Muscle of leg (tissue), 11 donors: ENCODE data around the gene XRRA1. TPM values are rescaled to one million over a fixed set of nuclear protein-coding genes. Genes with fewer than 3 reads are reported as not detected.

ENCODE experiments used
- DNase-seq: peaks from one replicate; pipeline ENCODE4 v3.0.0; 2013
- H3K27ac ChIP-seq: one replicate; pipeline ENCODE4 v1.5.1; 2013; ENCODE audit warnings: mild to moderate bottlenecking, low read length, control low read depth
- H3K27me3 ChIP-seq: one replicate; pipeline ENCODE4 v1.6.1; 2013; ENCODE audit warnings: low read length; ENCODE audit not compliant: control insufficient read depth, insufficient read depth
- H3K36me3 ChIP-seq: one replicate; pipeline ENCODE4 v1.6.1; 2013; ENCODE audit warnings: low read length; ENCODE audit not compliant: control insufficient read depth, insufficient read depth
- H3K4me1 ChIP-seq: one replicate; pipeline ENCODE4 v1.6.1; 2013; ENCODE audit warnings: low read length; ENCODE audit not compliant: control insufficient read depth, insufficient read depth
- H3K4me3 ChIP-seq: one replicate; pipeline ENCODE4 v1.5.1; 2013; ENCODE audit warnings: low read length, control low read depth
- H3K9me3 ChIP-seq: replicated peaks from 2 replicates; pipeline ENCODE4 v1.6.1; 2013; ENCODE audit warnings: low read depth, low read length; ENCODE audit not compliant: control insufficient read depth
- WGBS: methylation state at CpG from one replicate; pipeline ENCODE4 v1.1.5; 2013; ENCODE audit warnings: missing lambda C conversion rate; ENCODE audit not compliant: insufficient coverage; 5-methylcytosine and 5-hydroxymethylcytosine counted together
- polyA plus RNA-seq, 8 donors: library from polyadenylated mRNA; unstranded; fragments of 120-200 nt; gene quantifications; one replicate each; pipeline versions ENCODE4 v1.2.1 to v1.2.3, GENCODE V29; 2013; ENCODE audit warnings: inconsistent platforms in 1 of 8, low replicate concordance in 1 of 8; ENCODE audit not compliant: insufficient read length in 8 of 8, insufficient read depth in 1 of 8
- total RNA-seq: library from RNA; stranded (reverse); fragments of 120-200 nt; gene quantifications from one replicate; pipeline ENCODE4 v1.2.4, GENCODE V29; 2013

Gene XRRA1
- total and polyA plus RNA-seq, 9 donors, result 4.1 to 13.3 (median 8.2) TPM

DNA sequence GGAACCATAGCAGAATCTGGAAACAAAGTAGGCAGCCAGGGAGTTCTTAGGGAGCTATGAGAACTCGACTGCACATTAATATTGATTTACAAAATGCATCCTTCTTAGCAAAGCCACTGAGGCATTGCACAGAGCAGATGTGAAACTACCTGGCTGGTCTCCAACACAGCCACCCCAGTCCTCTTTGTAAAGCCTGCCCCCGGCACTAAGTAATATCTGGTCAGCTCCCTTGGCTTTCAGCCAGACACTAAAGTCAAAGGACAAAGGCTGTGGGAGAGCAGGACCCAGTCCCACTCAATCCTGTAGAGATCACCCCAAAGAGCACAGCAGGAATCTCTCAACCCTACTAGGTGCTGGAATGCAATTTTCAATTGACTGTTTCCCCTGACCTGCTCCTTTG, 12.8 kb downstream of the XRRA1 start:
- Histone ChIP-seq H3K4me3 (no peak overlapping the region), H3K27me3 (no peaks in the 10 kb centered on the region), H3K4me1 (no peaks in the 10 kb centered on the region), H3K9me3 (no peaks in the 10 kb centered on the region), H3K27ac (no peak overlapping the region), H3K36me3 (peaks cover 47% of the 10 kb centered on the region)
- 11% methylated on average over 1 of the region's 2 CpGs for WGBS
- DNase-seq, result no peak

- 42% methylated on average over 1 of the region's 2 CpGs for WGBS
- Histone ChIP-seq H3K9me3 (no peaks in the 10 kb centered on the region), H3K27ac (no peak overlapping the region), H3K36me3 (peaks cover 39% of the 10 kb centered on the region), H3K4me1 (no peaks in the 10 kb centered on the region), H3K4me3 (no peak overlapping the region), H3K27me3 (no peaks in the 10 kb centered on the region)
- no peak for DNase-seq
Measured at GRCh38 chr11:74935285-74935684, 13.6 kb downstream of the XRRA1 start.

DNA sequence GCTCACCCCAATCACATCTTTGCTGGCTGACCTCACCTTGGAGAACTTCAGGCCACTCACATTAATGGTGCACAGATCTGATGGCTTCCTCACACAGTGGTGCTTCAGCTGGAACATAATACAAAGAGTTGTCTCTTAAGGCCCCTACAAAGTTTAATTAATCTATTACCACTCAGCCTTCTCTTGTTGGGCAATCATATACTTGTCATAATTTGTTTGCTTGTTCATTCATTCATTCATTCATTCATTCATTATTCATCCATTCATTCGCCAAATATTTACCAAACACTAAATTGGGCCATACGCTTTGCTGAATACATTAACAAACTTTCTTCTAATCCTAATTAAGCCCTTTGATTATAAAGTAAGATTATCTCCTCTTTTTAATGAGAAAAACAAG, 15.1 kb downstream of the XRRA1 start:
- Histone ChIP-seq H3K27me3 (no peaks in the 10 kb centered on the region), H3K4me1 (no peaks in the 10 kb centered on the region), H3K36me3 (peaks cover 43% of the 10 kb centered on the region), H3K4me3 (no peak overlapping the region), H3K27ac (no peak overlapping the region), H3K9me3 (no peaks in the 10 kb centered on the region)
- WGBS, result no CpG with 5 or more reads among the region's 2 CpGs
- DNase-seq, result no peak

- H3K4me3 ChIP-seq, result no peak overlapping the region
- no peaks in the 10 kb centered on the region for H3K4me1 ChIP-seq
- H3K36me3 ChIP-seq, result peaks cover 40% of the 10 kb centered on the region
- no peaks in the 10 kb centered on the region for H3K9me3 ChIP-seq
- no peaks in the 10 kb centered on the region for H3K27me3 ChIP-seq
- DNase-seq, result no peak
- no peak overlapping the region for H3K27ac ChIP-seq
- no CpG with 5 or more reads among the region's 2 CpGs for WGBS
Measured at GRCh38 chr11:74932797-74933196, 16.1 kb downstream of the XRRA1 start.

DNA sequence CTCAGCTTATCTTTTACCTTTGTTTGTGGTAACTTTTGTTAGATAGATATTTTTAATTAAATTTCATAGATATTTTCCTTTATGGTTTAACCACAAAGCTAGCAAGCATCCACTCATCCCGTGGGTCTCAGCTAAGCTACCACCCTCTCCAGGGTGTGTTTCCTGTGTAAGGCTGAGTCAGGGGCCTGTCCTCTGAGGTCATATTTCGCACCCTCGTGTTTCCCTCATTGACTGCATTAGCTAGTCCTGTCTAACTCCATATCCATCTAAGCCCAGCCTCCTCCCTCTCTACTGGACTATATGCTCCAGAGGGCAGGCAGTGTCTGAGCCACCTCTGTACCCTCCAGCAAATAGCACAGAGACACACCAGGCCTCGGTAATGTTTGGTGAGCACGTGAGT, 16.7 kb downstream of the XRRA1 start:
- Histone ChIP-seq H3K27ac (no peak overlapping the region), H3K27me3 (no peaks in the 10 kb centered on the region), H3K36me3 (peaks cover 42% of the 10 kb centered on the region), H3K9me3 (no peaks in the 10 kb centered on the region), H3K4me1 (no peaks in the 10 kb centered on the region), H3K4me3 (no peak overlapping the region)
- no peak for DNase-seq
- WGBS, result no CpG with 5 or more reads among the region's 5 CpGs

DNA sequence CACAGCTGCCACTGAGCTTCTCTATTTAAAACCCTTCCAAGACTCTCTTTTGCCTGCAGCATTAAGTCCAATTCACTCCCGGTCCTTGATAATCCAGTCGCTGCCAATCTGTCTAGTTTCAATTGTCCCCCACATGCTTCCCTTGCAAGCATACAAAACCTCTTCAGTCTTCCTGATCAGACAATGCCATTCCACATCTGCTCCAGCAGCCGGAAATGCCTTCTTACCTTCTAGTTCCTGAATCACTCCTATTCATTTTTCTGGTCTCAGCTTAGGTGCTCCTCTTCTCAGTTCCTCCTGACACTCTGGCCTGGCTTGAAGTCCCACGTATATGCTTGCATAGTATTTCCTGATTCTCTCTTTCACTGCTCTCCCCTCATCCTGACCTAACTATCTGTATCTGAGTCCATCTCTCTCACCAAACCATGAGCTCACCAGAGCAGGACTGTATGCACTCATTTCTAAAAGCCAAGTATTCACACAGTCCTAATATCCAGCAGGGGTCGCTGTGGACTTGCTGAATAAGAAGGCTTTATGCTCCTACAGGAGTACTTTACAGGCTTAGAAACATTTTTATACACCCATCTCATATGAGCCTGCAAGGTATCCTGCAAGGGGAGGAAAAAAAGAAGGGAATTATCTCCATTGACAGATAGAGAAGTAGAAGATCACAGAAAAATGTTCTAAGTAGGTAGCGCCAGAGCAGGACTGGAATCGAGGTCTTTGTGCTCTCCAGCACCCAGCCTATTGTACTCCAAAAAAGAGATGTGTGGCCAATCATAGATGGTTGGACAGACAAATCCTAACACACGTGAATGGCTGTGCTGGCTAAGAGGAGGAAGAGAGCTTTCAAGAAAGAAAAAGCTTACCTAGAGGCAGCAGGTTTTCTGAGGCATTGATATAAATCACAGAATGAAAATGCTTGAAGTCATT, 19.2 kb downstream of the XRRA1 start:
- DNase-seq, result peak; percentile 93
- H3K9me3 ChIP-seq, result no peaks in the 10 kb centered on the region
- H3K27me3 ChIP-seq, result no peaks in the 10 kb centered on the region
- H3K36me3 ChIP-seq, result peaks cover 25% of the 10 kb centered on the region
- H3K27ac ChIP-seq, result no peak overlapping the region
- no peak overlapping the region for H3K4me3 ChIP-seq
- no peaks in the 10 kb centered on the region for H3K4me1 ChIP-seq
- WGBS, result 75% methylated on average over 4 of the region's 8 CpGs

- H3K36me3 ChIP-seq, result peaks cover 17% of the 10 kb centered on the region
- no peak overlapping the region for H3K4me3 ChIP-seq
- H3K9me3 ChIP-seq, result no peaks in the 10 kb centered on the region
- H3K27ac ChIP-seq, result no peak overlapping the region
- H3K4me1 ChIP-seq, result no peaks in the 10 kb centered on the region
- no peaks in the 10 kb centered on the region for H3K27me3 ChIP-seq
- peak; percentile 14 for DNase-seq
Measured at GRCh38 chr11:74927496-74927895, 21.4 kb downstream of the XRRA1 start.

DNA sequence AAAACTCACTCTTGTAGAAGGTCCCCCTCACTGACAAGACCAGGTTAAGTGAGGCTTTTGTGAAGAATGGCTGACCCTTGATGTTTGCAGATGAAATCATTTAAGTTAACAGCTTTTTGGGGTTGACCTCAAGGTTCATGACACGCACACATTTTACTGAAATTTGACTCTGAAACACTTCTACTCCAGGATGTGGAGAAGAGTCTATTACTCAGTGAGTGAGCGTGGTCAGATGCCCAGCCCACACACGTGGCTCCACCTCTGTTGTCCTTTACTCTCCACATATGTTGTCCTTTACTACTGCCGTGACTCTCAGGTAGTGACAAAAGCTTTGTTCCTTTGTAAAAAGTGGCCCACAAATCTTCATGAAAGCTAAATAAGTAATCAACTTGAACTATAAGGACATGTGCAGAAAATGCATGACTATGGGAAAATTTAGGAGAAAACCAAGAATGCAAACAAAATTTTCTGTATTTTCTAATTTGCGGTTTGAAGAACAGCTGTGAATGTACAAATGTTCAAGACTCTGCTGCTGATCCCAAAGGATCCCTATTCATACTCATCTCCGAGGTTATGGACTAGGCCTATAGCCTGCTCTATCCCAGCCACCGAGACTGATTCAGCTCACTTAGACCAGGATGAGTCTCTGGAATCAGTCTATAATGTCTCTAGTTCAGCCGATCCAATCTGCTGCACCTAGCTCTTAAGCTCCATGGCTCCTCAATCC, 22.4 kb downstream of the XRRA1 start:
- no peaks in the 10 kb centered on the region for H3K27me3 ChIP-seq
- peaks cover 13% of the 10 kb centered on the region for H3K36me3 ChIP-seq
- no peak overlapping the region for H3K27ac ChIP-seq
- H3K9me3 ChIP-seq, result no peaks in the 10 kb centered on the region
- no peak for DNase-seq
- H3K4me3 ChIP-seq, result no peak overlapping the region
- H3K4me1 ChIP-seq, result no peaks in the 10 kb centered on the region
- 81% methylated on average over 4 of the region's 8 CpGs for WGBS

DNA sequence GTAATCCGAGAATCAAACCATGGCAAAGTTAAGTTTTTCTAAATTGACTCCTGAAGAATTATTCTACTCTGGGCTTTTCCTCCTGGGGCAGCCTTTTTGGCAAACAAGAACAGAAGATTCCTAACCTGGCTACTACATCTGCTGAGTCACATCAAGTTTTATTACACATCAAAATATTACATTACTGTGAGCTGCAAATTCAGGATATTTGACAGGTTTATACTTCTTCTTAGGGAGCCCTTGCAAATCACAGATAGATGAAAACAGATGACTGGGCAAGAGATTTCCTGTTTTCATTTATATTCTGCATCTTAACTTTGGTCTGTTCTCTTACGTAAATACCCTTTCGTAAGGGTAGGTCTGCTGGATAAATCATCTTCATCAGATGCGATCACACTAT, 23.6 kb downstream of the XRRA1 start:
- DNase-seq, result peak; percentile 1
- no peak overlapping the region for H3K27ac ChIP-seq
- no peak overlapping the region for H3K4me3 ChIP-seq
- H3K27me3 ChIP-seq, result no peaks in the 10 kb centered on the region
- no peaks in the 10 kb centered on the region for H3K9me3 ChIP-seq
- H3K36me3 ChIP-seq, result peaks cover 20% of the 10 kb centered on the region
- no peaks in the 10 kb centered on the region for H3K4me1 ChIP-seq
- WGBS, result 71% methylated on average over 1 of the region's 4 CpGs

GRCh38 chr11:74923125-74923524, 25.8 kb downstream of the XRRA1 start:
- H3K4me3 ChIP-seq, result no peak overlapping the region
- no peaks in the 10 kb centered on the region for H3K9me3 ChIP-seq
- H3K27ac ChIP-seq, result no peak overlapping the region
- no peak for DNase-seq
- H3K4me1 ChIP-seq, result no peaks in the 10 kb centered on the region
- no peaks in the 10 kb centered on the region for H3K27me3 ChIP-seq
- H3K36me3 ChIP-seq, result peaks cover 24% of the 10 kb centered on the region
